Hindlimb muscle (tissue), 1 donor: Measurements from ENCODE around the gene BLTP2. TPM values are rescaled to one million over a fixed set of nuclear protein-coding genes. Genes with fewer than 3 reads are reported as not detected.
"Not testable (repeated sequence)": the region's sequence is repeated elsewhere in the genome, so short reads cannot be mapped to it uniquely, and the experiment has no call there.

Experiments
- DNase-seq: peaks from one replicate; pipeline ENCODE4 v3.0.0-alpha.2; 2013
- polyA plus RNA-seq: library from polyadenylated mRNA; unstranded; fragments of 120-200 nt; gene quantifications from one replicate; pipeline ENCODE4 v1.2.1, GENCODE V29; 2013; ENCODE audit not compliant: insufficient read length

Gene BLTP2
- polyA plus RNA-seq, 1 donor = 53.0 TPM

- DNase-seq = no peak
These were observed 1.2 kb upstream of the BLTP2 start for GRCh38 chr17:28646039-28646754.

GRCh38 chr17:28645576-28645939, 600 bp upstream of the BLTP2 start:
- DNase-seq = no peak

- peak; percentile 28 for DNase-seq
These were observed 773 bp downstream of the BLTP2 start for GRCh38 chr17:28643983-28644786.

GRCh38 chr17:28641579-28641978, 3.4 kb downstream of the BLTP2 start:
- DNase-seq = no peak

- no peak for DNase-seq
These were observed 9.5 kb downstream of the BLTP2 start for GRCh38 chr17:28635506-28635905.

- DNase-seq = no peak
These were observed 10.6 kb downstream of the BLTP2 start for GRCh38 chr17:28634206-28634865.

GRCh38 chr17:28626818-28627217, 18.1 kb downstream of the BLTP2 start:
- no peak for DNase-seq

- DNase-seq = no peak
These were observed 20.8 kb downstream of the BLTP2 start for GRCh38 chr17:28624148-28624547.

GRCh38 chr17:28623696-28624095, 21.3 kb downstream of the BLTP2 start:
- no peak for DNase-seq

GRCh38 chr17:28622186-28622585, 22.8 kb downstream of the BLTP2 start:
- DNase-seq = no peak

GRCh38 chr17:28620010-28620409, 24.9 kb downstream of the BLTP2 start:
- no peak for DNase-seq

- no peak for DNase-seq
These were observed 26.5 kb downstream of the BLTP2 start for GRCh38 chr17:28618464-28618863.

GRCh38 chr17:28616281-28616680, 28.7 kb downstream of the BLTP2 start:
- no peak for DNase-seq

GRCh38 chr17:28615260-28615940, 29.6 kb downstream of the BLTP2 start:
- no peak for DNase-seq

- no peak for DNase-seq
These were observed 31.0 kb downstream of the BLTP2 start, which contains the start of gene RSKR for GRCh38 chr17:28613931-28614381. RSKR (minus strand) TSS chr17:28614185; CDS start chr17:28614161, 24 bp downstream.

GRCh38 chr17:28612936-28613872, 31.8 kb downstream of the BLTP2 start:
- peak; percentile 19 for DNase-seq

GRCh38 chr17:28612531-28612930, 32.4 kb downstream of the BLTP2 start:
- no peak for DNase-seq

GRCh38 chr17:28610376-28610775, 34.6 kb downstream of the BLTP2 start:
- no peak for DNase-seq

GRCh38 chr17:28604031-28604430, 40.9 kb downstream of the BLTP2 start:
- not testable (repeated sequence) for DNase-seq

- DNase-seq = peak; percentile 74
These were observed 45.4 kb downstream of the BLTP2 start for GRCh38 chr17:28599311-28600184.
